ENCODE results near the gene DNAJC22.
A peak's percentile ranks its signal among the peaks of the same experiment; 100 is the strongest.

- peak; percentile 53 for TF ChIP-seq CTCF (IDR thresholded peaks at IDR 0.05; ENCODE audit: borderline replicate concordance, extremely low read depth, low read length, poor library complexity, severe bottlenecking)
- no peak for TF ChIP-seq EZH2 (IDR thresholded peaks at IDR 0.05; ENCODE audit: borderline replicate concordance, low read depth, low read length, severe bottlenecking)
Observed at GRCh38 chr12:49357103-49357678, 10.5 kb downstream of the DNAJC22 start.
